NK-92 (cell line): Measurements from ENCODE around the gene SLC30A2.

ENCODE experiments used
- DNase-seq: peaks from one replicate; lab custom pipeline; 2025; ENCODE audit not compliant: unreplicated experiment; lab: John Stamatoyannopoulos, UW

SLC30A2 gene

DNA sequence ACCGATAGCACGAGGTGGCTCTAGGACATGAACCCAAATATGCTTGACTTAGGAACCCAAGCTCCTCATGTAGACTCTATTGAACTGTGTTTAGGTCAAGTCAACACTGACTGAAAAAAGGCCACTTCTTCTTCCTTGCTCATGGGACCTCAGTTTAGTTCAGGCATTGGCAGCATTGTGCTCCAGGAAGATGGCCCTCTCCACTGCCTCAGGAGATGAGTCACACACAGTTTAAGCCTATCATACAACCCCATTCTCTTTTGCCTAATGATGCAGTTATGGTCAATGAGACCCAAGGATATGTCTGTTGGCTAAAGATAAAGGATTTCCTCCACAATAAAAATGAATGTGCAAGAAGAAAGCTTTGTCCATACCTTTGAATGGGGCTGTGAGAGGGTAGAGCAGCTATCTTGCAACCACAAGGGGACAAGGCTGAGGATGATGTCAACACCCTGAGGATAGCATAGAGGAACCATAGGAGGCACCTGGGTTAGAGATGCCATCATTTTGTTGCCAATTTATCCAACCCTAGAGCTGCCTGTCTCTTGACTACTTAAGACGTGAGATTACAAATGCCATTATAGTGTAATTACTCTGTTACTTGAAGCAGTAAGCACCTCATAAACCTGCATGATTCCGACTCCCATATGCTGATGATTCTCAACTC lies 24.5 kb upstream of the SLC30A2 start:
- DNase-seq: no peak

DNA sequence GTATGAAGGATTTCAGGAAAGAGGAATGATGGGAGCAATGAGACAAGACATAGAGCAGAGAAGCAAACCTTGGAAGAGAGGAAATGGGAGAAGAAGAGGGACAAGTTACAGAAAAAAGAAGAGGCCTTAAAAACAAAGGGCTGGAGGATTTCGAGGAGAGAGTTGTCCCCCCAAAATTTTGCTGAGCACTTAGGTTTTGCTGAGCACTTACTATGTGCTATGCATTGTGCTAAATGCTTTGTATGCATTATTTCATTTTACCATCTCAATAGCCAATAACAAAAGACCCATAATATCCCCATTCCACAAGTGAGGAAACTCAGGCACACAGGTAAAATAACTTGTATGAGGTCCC lies 24.0 kb upstream of the SLC30A2 start:
- DNase-seq: no peak

- no peak for DNase-seq
Measured at GRCh38 chr1:26067432-26067911, 21.6 kb upstream of the SLC30A2 start, which contains the start of gene TRIM63. Gene TRIM63 (minus strand): TSS chr1:26067630. CDS start chr1:26067494, 136 bp downstream.

DNA sequence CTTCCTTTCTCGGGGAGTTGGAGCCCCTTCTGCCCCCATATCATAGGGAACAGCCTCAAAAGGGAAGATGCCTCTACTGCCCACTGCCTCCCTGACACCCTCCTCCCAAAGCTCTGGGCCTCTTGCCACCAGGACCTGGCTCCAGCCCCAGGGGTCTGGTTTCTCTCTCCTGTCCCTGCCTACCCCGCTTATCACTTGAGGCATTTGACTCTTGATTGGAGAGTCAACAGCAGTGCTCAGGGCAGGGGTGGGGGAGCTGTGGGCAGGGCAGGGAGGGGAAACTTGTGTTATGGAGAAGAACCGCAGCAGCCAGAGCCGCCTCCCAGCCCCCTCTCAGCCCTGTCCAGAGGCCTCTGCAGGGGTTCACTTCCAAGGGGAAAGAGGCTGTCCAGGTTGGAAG lies 20.9 kb upstream of the SLC30A2 start:
- no peak for DNase-seq

- DNase-seq: no peak
Measured at GRCh38 chr1:26066160-26066559, 20.2 kb upstream of the SLC30A2 start.

DNA sequence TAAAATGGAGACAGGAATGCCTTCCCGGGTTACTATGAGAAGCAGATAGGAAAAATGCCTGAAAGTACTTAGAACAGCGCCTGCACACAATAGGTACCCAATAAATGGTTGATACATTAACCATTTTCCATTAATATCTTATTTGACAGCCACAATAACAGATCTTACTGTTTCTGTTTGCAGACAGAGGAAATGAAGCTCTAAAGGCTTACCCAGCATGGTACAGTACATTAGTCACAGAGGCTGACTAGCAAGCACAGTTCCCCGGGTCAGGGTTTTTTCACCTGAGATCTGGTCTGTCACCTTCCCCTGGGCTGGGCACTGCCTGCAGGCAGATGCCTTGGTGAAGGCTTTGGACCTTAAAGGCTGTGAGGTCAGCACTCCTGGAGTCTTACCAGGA lies 18.6 kb upstream of the SLC30A2 start:
- DNase-seq: no peak

DNA sequence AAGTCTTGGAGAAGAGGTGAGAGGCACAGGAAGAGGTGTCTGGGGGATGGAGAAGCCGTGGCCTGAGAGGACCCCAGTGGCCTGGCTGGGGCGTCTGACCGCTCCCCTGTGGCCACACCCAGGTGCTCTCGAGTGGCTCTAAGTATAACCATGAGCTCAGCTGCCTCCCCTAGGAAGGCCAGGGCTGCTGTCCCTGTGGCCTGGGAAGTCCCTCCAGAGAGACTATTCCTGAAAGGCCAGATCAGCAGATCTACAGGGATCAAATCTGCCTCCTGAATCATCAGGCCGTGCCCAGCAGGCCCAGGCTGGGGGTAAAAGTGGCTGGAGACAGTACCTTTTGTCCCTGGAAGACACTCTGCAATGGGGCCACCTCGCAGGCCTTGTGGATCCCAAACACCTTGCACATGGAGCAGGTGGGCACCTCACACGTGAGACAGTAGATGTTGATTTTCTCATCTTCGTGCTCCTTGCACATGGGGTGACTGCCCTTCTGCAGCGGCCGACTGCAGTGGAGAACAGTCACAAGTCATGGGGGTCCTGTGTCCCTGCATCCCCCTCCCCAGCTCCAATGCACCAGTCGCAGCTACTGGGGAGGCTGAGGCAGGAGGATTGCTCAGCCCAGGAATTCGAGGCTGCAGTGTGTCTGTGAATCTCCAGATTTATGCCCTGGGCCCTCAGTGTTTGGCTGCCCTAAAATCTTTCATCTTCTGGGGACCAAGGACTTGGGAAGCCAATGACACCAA lies 15.1 kb upstream of the SLC30A2 start:
- no peak for DNase-seq

- no peak for DNase-seq
Measured at GRCh38 chr1:26059906-26060305, 14.0 kb upstream of the SLC30A2 start.

- DNase-seq: no peak
Measured at GRCh38 chr1:26058052-26058595, 12.2 kb upstream of the SLC30A2 start.

DNA sequence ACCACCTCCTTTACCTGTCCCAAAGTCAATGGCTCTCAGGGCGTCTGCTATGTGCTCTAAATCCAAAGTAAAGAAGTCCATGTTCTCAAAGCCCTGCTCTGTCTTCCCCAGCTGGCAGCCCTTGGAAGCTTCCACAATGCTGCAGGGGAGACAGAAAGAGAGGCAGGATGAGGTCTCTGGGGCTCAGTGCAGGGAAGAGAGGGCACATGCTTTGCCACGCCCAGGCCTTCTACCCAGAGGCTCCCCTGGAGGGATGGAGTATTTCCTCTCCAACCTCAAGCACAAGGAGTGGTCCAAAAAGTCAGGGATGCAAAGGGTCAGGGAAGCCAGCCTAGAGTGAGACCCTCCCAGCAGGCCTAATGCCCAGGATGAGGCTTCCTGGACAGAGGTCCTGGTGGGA lies 11.3 kb upstream of the SLC30A2 start:
- DNase-seq: no peak

- no peak for DNase-seq
Measured at GRCh38 chr1:26055041-26055440, 9.1 kb upstream of the SLC30A2 start.

- no peak for DNase-seq
Measured at GRCh38 chr1:26053718-26054560, 8.0 kb upstream of the SLC30A2 start.

DNA sequence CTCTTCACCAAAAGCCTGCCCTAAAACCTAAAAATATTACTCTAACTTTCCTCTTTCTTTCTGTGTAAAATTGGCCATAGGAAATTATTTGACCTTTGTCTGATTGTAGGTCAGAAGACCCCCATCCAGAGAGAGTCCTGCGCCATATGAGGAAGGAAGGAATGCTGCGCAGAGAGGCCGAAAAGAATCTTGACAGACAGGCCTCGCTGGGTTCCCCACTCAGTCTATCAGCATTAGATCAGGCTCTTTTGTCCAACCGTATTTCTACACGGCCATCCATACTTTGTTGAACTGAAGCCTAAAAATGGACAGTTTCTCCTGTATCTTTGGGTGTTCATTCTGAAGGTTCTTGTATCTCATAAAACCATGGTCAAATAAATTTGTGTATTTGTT lies 4.3 kb upstream of the SLC30A2 start:
- no peak for DNase-seq

DNA sequence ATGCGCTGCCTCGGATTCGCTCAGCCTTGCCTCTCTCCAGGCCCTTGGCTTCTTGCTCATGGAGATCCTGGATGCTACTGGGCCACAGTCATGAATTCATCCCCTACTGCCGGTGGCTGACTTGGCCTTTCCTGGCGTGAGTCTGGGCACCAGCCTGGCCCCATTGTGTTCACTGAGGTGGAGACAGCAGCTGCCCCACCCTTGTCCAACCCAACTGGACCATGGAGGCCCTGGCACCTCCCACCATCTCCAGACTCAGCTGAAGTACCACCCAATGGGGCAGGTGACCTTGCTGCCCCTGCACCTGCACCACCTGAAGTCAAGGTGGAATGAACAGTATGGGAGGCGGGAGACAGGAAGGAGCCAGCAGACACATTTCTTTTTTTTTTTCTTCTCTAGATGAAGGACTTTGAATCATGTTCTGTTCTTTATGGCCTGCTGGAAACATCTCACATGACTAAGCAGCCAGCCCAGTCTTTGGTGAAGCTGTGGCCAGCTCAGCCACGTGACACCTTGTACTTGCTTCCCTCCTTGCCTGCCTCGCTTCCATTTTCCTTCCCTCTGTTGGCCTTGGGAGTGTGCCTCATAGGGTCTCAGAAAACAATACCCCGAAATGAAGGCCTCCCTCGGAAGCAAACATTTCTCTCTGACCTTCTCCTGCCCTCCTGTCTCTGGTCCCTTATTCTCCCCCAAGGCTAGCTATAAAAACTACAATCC lies 3.8 kb upstream of the SLC30A2 start:
- DNase-seq: no peak

DNA sequence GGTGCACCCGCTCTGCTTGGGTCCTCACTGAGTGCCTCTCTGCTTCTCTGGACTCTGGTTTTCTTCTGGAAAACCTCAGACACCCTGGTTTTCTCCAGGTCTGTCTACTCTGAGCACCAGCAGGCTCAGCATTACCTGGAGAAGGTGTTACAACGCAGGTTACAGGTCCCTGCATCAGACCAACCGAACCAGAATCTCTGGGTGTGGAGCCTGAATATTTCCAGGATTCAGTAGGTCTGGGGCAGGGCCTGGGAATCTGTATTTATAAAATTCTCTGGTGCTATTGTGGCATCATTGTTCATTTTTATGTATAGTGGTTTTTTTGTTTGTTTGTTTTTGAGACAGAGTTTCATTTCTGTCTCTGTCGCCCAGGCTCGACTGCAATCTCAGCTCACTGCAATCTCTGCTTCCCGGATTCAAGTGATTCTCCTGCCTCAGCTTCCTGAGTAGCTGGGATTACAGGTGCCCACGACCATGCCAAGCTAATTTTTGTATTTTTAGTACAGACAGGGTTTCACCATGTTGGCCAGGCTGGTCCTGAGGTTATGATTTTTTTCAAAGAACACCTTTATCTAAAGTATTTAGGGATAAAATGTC lies 1.5 kb upstream of the SLC30A2 start:
- no peak for DNase-seq

DNA sequence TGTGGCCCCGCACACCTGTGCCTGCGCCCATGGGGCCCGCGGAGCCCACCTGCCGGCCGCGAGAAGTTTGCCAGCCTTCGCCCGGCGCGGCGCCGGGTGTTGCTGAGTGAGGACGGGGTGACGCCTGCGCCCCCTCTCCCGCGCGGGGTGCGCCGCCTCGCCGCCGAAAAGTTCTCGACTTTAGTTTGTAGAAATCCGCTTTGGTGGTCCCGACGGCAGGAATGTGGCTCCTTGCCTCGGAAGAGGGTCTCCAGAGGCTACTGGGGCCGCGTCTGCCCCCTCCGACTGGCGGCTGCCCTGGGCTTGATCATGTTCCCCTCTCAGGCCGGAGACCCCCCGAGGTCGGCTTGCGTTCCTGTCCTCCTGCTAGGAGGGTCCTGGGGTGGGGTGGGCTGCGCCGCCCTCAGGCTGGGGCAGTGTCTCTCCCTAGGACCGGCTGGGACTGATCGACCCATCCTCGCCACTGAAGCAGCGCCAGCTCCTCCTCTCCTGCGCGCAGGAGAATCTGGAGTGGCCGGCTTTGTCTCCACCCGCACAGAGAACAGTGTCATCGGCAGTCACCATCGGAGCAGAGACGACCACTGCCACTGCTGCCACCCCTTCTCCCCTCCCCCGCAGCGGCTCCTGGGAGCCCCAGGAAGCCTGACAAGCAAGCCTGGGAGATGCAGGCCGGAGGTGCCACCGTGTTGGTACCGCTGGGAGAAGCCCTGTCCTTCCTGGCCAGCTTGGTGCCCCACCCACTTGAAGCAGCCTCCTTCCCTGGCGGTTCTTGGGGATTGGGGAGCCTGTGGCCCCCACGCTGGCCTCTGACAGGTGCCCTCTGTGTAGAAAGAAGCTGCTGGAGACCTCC lies 553 bp upstream of the SLC30A2 start:
- no peak for DNase-seq

DNA sequence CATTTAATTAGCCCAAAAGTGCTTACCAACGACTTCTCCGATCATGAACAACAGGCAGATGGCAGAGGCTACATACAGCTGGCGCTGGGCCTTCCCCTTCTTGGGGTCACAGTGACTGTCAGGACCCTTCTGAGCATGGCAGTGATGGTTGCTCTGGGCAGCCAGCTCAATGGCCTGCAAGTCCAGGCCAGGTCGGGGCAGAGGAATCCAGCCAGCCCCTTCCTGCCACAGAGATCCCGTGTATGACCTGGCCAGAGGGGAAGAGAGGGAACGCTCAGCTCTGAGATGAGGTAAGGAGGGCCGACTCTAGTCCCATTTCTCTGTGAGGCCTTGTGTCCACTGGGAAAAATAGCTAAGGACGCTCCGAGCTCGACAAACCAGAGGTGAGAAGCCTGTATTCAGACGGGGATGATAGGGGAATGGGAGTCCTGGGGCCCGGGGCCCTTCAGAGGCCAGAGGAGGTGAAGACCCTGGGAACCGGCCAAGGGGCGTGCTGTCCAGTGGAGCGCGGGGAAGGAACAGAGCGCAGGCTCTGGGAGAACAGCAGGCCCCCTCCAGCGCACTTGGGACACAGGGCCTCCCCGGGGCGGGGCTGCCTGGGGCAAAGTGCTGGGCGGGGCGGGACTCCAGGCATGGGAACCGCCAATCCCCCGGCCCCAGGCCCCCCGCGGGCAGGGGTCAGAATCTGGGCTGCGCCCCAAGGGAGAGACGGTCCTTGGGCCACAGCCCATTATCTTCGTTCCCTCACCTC lies 772 bp downstream of the SLC30A2 start:
- DNase-seq: no peak

DNA sequence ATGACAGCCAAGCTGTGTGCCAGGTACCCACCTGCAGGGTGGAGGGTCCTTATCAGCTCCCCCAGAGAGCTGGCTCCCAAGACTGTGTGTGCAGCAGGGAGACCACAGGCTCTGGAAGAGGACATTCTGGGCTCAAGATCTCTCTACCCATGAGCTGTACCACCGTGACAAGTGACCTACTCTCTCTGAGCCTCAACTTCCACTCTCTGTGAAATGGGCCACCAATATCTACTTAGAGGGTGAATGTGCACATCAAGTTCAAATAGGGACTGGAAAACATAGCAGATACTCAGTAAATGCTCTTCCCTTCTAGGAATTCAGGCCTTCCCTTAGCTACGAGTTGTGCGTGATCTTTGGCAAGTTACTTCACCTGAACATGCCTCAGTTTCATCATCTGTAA lies 1.5 kb downstream of the SLC30A2 start:
- no peak for DNase-seq

- no peak for DNase-seq
Measured at GRCh38 chr1:26043765-26044164, 2.2 kb downstream of the SLC30A2 start.
